ENCODE results near the gene CXorf58.

DNA sequence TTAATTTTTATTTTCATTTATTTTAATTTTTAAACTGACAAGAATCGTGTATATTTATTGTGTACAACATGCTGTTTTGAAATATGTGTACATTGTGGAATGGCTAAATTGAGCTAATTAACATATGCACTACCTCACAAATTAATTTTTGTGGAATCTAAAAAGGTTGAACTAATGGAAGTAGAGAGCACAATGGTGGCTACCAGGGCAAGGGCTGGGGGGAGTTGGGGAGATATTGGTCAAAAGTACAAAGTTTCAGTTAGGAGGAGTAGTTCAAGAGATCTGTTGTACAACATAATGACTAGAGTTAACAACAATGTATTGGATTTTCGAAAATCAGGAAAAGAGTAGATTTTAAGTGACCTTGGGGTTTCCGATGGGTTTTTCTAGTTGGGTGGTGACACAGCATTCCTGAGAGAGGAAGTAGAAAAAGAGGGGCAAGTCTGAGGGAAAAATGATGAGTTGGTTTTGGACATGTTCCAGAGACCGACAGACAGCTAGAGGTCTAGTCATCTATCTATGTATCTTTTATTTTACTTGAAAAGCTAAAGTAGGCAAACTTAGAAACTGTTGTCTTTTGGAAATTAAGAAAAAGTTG, 23.3 kb upstream of the CXorf58 start:
- TF ChIP-seq, protein P1, sequence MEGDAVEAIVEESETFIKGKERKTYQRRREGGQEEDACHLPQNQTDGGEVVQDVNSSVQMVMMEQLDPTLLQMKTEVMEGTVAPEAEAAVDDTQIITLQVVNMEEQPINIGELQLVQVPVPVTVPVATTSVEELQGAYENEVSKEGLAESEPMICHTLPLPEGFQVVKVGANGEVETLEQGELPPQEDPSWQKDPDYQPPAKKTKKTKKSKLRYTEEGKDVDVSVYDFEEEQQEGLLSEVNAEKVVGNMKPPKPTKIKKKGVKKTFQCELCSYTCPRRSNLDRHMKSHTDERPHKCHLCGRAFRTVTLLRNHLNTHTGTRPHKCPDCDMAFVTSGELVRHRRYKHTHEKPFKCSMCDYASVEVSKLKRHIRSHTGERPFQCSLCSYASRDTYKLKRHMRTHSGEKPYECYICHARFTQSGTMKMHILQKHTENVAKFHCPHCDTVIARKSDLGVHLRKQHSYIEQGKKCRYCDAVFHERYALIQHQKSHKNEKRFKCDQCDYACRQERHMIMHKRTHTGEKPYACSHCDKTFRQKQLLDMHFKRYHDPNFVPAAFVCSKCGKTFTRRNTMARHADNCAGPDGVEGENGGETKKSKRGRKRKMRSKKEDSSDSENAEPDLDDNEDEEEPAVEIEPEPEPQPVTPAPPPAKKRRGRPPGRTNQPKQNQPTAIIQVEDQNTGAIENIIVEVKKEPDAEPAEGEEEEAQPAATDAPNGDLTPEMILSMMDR (IDR thresholded peaks at IDR 0.05; ENCODE audit: extremely low read depth in 1 of 2, insufficient read depth in 1 of 2, low read depth in 1 of 2, low read length in 2 of 2) = no peak
- no peak for TF ChIP-seq MYC (IDR thresholded peaks at IDR 0.05; ENCODE audit: low read depth, low read length)
- TF ChIP-seq POLR2AphosphoS5 (IDR thresholded peaks at IDR 0.05; ENCODE audit: insufficient read depth, low read depth, low read length) = no peak
- no peak for TF ChIP-seq EZH2 (IDR thresholded peaks at IDR 0.05; ENCODE audit: borderline replicate concordance, low read depth, low read length, severe bottlenecking)
- TF ChIP-seq, protein P2, sequence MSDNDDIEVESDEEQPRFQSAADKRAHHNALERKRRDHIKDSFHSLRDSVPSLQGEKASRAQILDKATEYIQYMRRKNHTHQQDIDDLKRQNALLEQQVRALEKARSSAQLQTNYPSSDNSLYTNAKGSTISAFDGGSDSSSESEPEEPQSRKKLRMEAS (IDR thresholded peaks at IDR 0.05; ENCODE audit: insufficient read depth, insufficient read length) = no peak
- no peak for TF ChIP-seq POLR2A (IDR thresholded peaks at IDR 0.05; ENCODE audit: low read depth, low read length)

Data from endothelial cell of umbilical vein (primary cell).